Activated naive CD4-positive, alpha-beta T cell treated with Interleukin-2 at 50 U/mL for 16 hours (primary cell): ENCODE data around the gene MPEG1.

ENCODE experiments used
- DNase-seq: peaks from one replicate; pipeline ENCODE4 v3.0.0-alpha.2; 2020

The MPEG1 gene

GRCh38 chr11:59218319-59218718 is 5.6 kb upstream of the MPEG1 start:
- DNase-seq, result no peak

- no peak for DNase-seq
Observed at GRCh38 chr11:59216641-59217564, 4.2 kb upstream of the MPEG1 start.

- DNase-seq, result no peak
Observed at GRCh38 chr11:59214141-59214893, 1.6 kb upstream of the MPEG1 start.

GRCh38 chr11:59212222-59212621 is 505 bp downstream of the MPEG1 start:
- no peak for DNase-seq

- peak; percentile 45 for DNase-seq
Observed at GRCh38 chr11:59208956-59209355, 3.8 kb downstream of the MPEG1 start.

- DNase-seq, result peak; percentile 64
Observed at GRCh38 chr11:59207988-59208451, 4.7 kb downstream of the MPEG1 start.

GRCh38 chr11:59206635-59207034 is 6.1 kb downstream of the MPEG1 start:
- DNase-seq, result no peak

- DNase-seq, result no peak
Observed at GRCh38 chr11:59205648-59206047, 7.1 kb downstream of the MPEG1 start.

- no peak for DNase-seq
Observed at GRCh38 chr11:59204746-59205145, 8.0 kb downstream of the MPEG1 start.

- DNase-seq, result no peak
Observed at GRCh38 chr11:59201353-59201752, 11.4 kb downstream of the MPEG1 start.

GRCh38 chr11:59200423-59200746 is 12.3 kb downstream of the MPEG1 start:
- no peak for DNase-seq

- DNase-seq, result peak; percentile 38
Observed at GRCh38 chr11:59199546-59200422, 12.9 kb downstream of the MPEG1 start.

GRCh38 chr11:59198726-59199125 is 14.0 kb downstream of the MPEG1 start:
- DNase-seq, result no peak

- no peak for DNase-seq
Observed at GRCh38 chr11:59197991-59198390, 14.7 kb downstream of the MPEG1 start.

GRCh38 chr11:59196777-59197176 is 15.9 kb downstream of the MPEG1 start:
- no peak for DNase-seq

GRCh38 chr11:59195586-59195985 is 17.1 kb downstream of the MPEG1 start:
- DNase-seq, result no peak

- DNase-seq, result no peak
Observed at GRCh38 chr11:59193587-59194130, 19.1 kb downstream of the MPEG1 start.

GRCh38 chr11:59192446-59193020 is 20.2 kb downstream of the MPEG1 start:
- DNase-seq, result no peak

- no peak for DNase-seq
Observed at GRCh38 chr11:59191890-59192289, 20.8 kb downstream of the MPEG1 start.

- no peak for DNase-seq
Observed at GRCh38 chr11:59191095-59191494, 21.6 kb downstream of the MPEG1 start.

GRCh38 chr11:59189986-59190385 is 22.7 kb downstream of the MPEG1 start:
- no peak for DNase-seq

- no peak for DNase-seq
Observed at GRCh38 chr11:59188954-59189353, 23.8 kb downstream of the MPEG1 start.
